Right renal cortex interstitium (tissue), 3 donors: ENCODE measurements around the gene WNT7B. TPM values are rescaled to one million over a fixed set of nuclear protein-coding genes. Genes with fewer than 3 reads are reported as not detected.
"Not testable (repeated sequence)": the region's sequence is repeated elsewhere in the genome, so short reads cannot be mapped to it uniquely, and the experiment has no call there.

ENCODE experiments used
- DNase-seq, 3 donors: peaks; one replicate each; pipeline ENCODE4 v3.0.0-alpha.2; 2013; ENCODE audit warnings: low read depth in 3 of 3, low spot score in 2 of 3
- polyA plus RNA-seq, 3 donors: library from polyadenylated mRNA; unstranded; fragments of 120-200 nt; gene quantifications; one replicate each; pipeline ENCODE4 v1.2.1, GENCODE V29; 2013; ENCODE audit not compliant: insufficient read length in 3 of 3

The WNT7B gene
- polyA plus RNA-seq, 3 donors, result 5.2 to 11.1 (median 9.0) TPM

DNA sequence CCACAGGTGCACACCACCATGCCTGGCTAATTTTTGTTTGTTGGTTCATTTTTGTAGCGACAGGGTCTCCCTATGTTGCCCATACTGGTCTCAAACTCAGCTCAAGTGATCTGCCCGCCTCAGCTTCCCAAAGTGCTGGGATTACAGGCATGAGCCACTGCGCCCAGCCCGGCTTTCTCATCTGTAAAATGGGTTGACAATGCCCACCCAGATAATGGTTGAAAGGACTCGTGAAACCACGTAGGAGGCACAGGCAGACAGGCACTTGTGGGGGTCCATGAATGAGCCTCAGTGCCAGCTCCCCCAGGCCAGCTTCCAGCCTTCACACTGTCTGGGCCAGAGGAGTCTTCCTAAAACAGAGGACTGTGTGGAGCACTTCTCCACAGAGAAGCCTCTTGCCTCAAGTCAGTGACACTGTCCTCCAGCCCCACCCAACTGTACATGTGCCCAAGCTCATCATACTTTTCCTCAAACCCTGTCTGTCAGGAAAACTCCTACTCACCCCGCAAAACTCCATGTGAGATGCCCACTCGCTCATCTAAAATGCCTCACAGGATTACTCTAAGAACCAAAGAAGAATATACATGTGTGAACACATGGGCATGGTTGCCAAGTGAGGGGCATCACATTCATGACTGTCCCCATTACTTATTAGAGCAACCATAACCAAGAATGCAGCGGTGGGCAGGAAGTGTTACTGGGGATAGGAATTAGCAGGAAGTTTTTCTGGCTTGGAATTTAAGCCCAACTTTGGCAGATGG, 32.1 kb upstream of the WNT7B start:
- DNase-seq, result no peak

GRCh38 chr22:46008291-46008690, 31.3 kb upstream of the WNT7B start:
- no peak for DNase-seq

DNA sequence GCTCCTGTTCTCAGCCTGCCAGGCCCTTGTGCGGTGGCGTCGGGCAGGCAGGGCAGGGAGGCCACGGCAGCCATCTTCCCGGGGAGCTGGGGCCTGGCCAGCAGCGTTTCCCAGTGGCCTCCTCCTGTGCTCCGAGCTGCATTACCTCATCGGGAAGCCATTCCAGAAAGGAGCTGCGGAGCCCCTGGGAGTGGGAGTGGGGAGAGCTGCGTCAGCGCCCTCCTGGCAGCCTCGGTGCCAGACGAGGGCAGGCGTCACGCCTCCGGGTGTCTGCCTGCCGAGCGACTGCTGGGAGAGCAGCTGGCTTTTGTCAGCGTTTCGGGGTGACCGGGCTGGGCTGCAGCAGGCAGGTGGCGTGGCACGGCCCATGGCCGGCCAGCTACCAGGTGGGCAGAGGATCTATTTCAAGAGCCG, 30.9 kb upstream of the WNT7B start:
- DNase-seq, result no peak

DNA sequence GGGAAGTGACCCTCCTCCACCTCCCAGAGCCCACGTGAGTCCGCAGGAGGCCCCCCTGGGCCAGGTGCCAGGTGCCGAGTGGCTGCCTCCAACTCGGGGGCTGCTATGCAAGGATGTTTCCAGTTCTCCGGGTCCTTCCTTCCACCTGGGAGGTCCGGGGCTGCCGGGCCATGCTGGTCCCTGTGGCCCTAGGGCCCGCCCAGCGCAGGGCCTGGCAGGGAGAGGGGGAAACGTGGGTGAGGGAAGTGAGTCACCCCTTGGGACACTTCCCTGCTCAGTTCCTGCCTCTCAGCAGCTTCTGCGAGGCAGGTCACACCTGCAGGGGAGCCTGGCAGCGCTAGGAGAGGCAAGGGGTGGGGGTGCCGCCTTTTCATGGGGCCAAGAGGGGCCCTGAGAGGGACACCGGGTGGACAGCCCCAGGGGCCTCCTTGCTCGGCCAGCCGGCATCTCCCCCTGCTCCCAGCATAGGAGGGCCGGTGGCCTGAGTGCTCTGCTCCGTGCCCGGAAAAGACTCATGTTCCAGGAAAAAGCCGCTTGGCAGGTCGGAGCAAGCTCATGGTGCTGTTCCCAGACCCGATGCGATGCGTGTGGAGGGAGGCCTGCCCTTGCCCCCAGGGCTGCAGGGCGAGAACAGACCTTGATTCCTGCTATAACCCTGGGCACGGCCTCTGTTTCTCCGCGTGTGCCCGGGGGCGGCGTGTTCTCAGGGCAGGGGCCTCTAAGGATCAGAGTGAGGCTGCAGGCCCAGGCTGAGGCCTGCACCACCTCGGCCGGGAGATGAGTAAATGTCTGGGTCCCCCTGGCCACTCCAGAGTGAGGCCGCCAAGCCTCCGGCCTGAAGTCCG, 30.3 kb upstream of the WNT7B start:
- DNase-seq, result no peak

GRCh38 chr22:46006379-46007002, 29.5 kb upstream of the WNT7B start:
- peak in 1 of 3 donors; percentile 73 for DNase-seq

DNA sequence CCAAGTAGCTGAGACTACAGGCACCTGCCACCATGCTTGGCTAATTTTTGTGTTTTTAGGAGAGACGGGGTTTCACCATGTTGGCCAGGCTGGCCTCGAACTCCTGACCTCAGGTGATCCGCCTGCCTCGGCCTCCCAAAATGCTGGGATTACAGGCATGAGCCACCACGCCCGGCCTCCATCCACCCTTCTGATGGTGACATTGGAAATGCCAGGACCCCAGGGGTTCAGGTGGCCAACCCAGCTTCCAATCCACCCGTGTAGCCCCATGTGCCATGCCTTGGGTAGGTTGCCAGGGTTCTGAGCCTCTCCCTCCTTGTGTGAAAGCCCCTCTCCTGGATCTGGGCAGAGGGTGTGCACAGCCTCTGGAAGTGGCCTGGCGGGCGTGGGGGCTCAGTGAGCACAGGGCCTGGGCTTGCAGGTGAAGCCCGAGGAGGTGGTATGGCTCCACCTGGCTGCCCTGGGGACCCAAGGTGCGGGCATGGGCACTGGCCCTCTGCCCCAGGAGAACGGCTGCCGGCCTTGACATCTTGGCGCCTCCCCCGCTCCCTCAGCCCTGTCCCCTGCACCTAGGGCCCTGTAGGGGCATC, 28.2 kb upstream of the WNT7B start:
- DNase-seq, result not testable (repeated sequence)

DNA sequence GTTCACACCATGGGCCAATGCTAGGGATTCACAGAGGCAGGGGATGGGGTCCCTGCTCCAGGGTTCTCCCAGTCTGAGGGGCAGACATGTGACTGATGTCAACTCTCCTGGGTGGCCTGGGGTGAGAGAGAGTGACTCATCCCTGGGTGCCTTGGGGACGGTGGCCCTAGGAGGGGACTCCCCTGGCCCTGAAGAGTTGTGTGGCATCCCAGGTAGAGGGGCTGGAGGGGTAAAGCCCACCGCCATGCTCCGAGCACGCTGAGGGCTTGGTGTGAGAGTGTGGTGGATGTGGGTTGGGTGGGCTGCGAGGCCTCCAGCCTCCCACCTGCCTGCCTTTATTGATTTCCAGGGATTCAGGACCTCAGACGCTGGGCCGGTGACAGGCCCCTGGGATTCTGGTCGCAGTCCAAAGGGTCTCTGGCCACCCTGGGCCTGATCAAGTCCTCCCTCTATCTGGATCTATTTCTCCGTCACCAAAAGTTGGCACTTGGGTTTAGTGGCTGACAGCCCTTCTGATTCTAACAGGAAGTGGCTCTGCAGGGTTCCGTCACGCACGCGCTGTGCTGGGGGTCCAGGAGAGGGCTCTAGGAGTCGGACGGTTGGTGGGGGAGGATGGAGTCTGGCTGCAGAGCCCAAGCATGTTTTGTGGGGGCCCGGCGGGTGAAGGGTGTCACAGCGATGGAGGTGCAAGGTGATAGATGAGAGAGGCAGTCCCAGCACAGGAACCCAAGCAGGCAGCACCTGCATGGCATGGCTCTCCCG, 27.3 kb upstream of the WNT7B start:
- DNase-seq, result no peak

DNA sequence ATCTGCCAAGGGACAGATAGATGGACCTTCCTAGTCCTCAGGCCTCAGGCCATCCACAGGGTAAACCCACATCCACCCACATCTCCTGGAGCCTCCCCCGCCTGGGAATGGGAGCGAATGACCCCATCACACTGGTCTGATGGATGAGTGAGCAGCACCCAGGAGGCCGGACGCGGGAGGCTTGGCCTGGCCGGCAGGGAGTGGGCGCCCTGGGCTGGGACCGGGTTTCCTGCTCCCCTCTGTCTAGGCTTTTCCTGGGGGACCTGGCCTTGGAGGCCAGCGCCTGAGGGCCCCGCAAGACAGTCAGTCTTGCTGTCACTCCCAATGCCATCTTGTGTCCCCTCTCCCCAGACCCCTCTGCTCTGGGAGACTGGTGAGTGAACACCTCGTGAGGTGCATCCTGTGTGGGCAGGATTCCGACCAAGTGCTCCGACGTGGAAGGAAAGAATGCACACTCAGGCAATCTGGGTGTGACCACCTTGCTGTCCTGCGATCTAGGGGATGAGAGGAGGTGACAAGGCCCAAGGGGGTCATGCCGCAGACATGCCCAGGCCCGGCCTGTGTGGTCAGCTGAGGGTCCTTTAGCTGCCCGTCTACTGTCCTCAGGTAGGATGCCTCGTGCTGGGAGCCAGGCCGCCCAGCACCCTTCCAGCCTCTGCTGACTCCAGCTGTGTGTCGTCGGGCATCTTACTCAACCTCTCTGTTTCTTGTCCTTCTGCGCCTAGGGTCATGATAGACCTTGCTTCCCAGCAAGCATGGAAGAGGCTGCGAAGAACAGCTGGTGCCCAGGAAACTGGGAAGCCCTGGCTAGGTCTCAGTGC, 26.5 kb upstream of the WNT7B start:
- DNase-seq, result no peak

GRCh38 chr22:46002757-46003270, 25.9 kb upstream of the WNT7B start:
- no peak for DNase-seq

- no peak for DNase-seq
These were observed 24.6 kb upstream of the WNT7B start for GRCh38 chr22:46001426-46002106.

- DNase-seq, result no peak
These were observed 24.1 kb upstream of the WNT7B start for GRCh38 chr22:46001046-46001425.

GRCh38 chr22:46000081-46001027, 23.4 kb upstream of the WNT7B start:
- DNase-seq, result no peak

- DNase-seq, result no peak
These were observed 22.5 kb upstream of the WNT7B start for GRCh38 chr22:45999379-45999971.

DNA sequence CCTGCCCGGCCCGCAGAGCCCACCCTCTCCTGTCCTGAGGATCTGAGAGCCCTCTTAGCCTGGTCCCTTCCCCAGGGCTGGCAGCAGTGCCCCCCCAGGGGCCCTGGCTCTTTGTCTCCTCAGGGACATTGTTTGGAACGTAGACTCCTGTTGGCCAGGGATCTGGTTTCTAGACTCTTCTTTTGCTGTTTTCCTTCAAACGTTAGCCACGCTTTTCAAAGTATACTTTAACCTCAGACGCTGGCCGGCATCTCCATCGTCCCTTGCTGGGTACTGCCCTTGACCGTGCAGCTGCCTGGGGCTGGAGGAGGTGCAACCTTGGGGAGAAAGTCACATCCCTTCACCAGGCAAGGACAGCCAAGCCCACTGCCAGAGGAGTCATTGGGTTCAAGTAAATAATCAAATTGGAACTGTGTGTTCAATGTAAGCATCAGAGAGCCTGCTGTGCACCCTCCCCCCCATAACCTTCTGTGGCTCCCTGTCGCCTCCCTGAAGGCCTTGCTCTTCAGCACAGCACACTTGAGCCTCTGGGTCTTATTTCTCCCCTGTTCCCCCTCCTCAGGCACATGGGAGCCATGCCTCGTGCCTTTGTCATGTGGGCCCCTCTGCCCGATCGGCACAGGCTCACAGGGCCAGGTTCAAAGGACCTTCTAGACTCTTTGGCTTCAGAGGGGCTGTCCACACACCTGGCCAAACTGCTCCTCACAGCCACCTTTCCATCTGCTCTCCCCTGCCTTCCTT, 21.8 kb upstream of the WNT7B start:
- DNase-seq, result no peak

DNA sequence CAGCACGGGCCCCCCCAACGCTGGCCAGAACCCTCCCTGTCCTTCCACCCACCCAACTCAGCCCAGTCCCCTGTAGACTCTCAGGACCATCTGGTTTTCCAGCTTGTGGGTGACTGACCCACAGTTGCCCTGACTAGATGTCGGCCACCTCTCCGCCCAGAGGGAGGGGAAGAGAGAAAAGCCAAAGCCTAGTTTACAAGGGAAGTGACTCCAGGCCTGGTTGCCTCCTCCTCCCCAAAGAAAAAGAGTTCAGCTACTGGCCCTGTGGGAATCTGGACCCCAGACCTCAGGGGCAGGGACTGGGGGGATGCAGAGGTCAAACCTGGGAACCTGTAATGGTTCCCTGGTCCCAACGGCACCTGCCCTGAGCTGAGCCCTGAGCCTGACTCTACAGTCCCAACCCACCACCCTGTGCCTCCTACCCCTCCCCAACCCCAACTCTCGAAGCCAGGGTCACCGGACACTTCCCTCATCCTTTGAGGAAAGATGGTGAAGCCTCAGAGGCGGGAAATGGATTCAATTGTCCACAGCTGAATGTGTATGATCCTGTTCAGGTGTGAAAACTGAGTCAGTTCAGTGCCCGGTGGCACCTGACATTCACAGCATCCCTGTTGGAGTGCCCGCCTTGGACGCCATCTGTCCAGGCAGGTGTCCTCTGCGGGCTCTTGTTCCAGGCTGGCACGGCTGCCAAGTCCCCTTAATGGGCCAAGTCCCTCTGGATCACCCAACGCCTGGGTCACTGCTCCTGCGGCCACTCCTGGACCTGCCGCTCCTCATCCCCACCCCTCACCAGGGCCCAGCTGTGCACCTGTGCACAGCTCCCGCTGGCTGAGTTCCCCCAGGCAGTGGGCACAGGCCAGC, 21.0 kb upstream of the WNT7B start:
- DNase-seq, result no peak
